ENCODE results near the gene GSTM5.

DNA sequence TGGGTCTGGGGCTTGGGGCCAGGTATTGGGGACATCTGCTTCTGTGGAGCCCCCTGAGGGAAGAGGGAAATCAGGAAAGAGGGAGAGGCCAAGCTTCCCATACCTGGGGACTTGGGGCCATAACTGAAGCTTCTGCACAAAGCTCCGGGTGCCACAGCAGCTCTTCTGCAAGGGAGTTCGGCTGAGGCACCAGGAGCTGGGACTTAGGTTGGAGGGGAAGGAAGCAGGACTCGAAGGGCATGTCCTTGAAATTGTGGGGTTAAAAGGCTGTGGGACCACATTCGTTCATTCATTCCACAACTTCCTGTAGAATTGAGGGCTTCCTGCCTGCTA lies 53.4 kb downstream of the GSTM5 start:
- TF ChIP-seq CTCF (IDR thresholded peaks at IDR 0.05) (no peak), POLR2A (IDR thresholded peaks at IDR 0.05) (no peak)
